HL-60/S4 treated with phorbol 12-myristate 13-acetate at 8.2 ng/mL for 4 days and 3 days (cell line): ENCODE measurements around the gene TREML4.

Source experiments
- in situ Hi-C: fragments of 300-500 bp; cut with MboI; formaldehyde crosslinking; loops from 2 replicates; pipeline ENCODE4 v1.15.0; 2022; ENCODE audit warnings: low sequenced_read_pairs

TREML4 gene

GRCh38 chr6:41247288-41247865, 19.2 kb downstream of the TREML4 start:
- in situ Hi-C loops = no loop called here

GRCh38 chr6:41247882-41248705, 19.9 kb downstream of the TREML4 start:
- in situ Hi-C loops = no loop called here

GRCh38 chr6:41252401-41253169, 24.4 kb downstream of the TREML4 start:
- in situ Hi-C loops = no loop called here

DNA sequence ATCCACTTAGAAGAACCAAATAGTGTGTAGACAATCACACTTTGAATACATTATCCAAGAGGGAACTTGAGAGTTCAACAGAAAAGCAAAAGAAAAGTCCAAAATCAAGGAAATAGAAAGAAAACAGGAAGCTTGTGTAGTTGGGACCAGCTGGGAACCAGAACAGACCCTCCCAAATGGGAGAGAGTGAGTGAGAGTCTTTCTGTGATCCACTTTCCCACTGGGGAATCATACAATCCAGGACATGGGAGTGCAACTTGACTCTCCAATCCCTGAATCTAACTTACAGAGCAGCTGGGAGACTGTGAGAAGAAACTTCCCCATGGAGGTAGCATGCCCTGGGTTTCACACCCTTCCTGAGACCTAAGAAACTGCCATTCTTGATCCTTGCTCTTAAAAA, 27.0 kb downstream of the TREML4 start:
- in situ Hi-C loops = no loop called here

DNA sequence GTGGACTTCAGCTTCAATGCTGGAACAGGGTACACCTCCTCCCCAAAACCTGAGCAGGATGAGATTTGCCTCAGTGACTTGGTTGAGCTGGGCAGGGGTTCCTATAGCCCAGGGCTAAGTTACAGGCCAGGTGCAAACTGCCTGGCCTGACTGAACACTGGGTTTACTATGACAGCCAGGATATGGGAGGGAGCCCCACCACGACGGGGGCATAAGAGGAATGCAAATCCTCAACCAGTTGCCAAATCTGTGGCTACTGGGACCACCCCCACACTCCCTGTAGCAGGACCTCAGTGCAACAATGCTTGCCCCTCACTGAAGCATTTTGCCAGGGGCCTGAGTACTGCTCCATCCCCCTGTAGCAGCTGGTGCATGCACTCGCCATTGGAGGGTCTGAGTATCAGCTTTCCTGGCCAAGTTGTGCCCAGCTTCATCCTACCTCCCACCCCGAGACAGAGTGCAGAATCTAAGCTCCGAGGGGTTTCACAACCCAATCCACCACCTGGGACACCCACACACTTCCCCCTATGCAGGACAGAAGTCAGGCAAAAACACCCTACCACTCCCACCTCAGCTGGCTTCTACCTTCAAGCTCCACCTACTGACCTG, 27.6 kb downstream of the TREML4 start:
- in situ Hi-C loops = no loop called here

DNA sequence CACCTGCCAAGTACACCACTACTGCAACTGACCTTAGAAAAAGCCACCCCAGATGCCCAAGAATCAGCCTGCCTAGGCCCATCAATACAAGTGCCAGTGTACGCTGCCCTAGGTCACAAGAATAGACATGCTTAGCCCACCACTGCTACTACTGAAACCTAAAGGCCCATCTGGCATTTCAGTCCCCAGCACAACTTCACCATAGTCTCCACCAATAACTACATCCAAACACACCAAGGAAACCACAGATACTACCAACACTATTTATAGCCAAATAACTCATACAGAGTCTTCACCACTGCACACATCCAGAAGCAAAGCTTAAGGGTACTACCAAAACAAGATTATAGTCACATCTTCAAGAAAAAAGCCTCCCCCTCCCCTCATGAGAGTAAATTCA, 28.2 kb downstream of the TREML4 start:
- in situ Hi-C loops = no loop called here

GRCh38 chr6:41257369-41258195, 29.4 kb downstream of the TREML4 start:
- in situ Hi-C loops = no loop called here

- in situ Hi-C loops = no loop called here
These were observed 30.0 kb downstream of the TREML4 start for GRCh38 chr6:41258196-41258493.

DNA sequence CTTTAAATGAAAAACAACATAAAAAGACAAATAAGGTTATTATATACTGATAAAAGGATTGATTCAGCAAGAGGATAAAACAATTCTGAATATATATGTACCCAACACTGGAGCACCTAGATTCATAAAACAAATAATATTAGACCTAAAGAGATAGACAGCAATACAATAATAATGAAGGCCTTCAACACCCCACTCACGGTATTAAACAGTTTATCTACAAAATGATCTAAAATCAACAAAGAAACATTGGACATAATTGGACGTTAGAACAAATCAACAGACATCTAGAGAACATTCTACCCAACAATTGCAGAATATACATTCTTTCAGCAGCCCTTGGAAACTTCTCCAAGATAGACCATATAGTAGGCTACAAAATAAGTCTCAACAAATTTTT, 34.3 kb downstream of the TREML4 start:
- in situ Hi-C loops = no loop called here

DNA sequence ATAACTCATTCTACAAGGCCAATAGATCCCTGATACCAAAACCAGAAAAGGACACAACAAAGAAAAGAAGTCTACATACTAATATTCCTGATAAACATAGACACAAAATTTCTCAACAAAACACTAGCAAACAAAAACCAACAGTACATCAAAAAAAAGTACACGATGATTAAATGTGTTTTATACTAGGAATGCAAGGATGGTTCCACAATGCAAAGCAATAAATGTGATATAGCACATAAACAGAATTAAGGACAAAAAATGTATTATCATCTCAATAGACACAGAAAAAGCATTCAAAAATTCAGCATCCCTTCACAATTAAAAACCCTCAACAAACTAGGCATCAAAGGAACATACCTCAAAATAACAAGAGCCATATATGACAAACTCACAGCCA, 35.1 kb downstream of the TREML4 start:
- in situ Hi-C loops = no loop called here

DNA sequence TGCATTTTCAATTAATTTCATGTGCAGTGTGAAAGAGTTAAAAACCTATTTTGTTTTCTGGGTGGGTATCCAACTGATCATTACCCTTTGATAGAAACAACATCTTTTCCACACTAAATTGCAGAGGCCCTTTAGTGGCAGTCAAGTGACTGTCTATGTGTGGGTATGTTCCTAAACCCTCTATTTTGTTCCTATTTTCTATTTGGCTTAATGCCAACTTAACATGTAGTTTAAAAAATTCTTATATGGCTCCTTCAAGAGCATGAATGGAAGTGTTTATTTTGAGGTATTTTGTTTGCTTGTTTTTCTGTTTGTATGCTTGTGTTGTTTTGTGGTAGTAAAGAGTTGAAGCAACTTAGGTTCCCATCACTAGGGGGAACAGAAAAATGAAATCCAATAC, 38.4 kb downstream of the TREML4 start:
- in situ Hi-C loops = no loop called here

- in situ Hi-C loops = no loop called here
These were observed 40.3 kb downstream of the TREML4 start for GRCh38 chr6:41268478-41268877.

DNA sequence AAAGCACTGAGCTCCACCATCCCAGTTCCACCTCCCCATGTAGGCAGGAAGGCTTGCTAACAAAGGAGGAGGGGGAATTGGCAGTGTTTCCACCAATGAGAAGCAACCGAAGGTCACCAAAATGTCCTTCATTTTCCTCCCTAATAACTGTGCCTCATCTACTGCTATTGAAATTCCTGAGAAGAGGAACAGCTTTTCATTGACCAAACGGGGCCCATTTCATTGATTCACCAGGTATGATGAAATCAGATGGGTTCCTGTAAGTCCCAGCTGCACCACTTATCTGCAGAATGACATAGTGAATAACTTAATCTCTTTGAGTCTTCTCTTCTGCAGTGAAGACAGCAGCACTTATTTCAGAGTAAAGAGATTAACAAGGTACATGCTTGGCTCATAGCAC, 41.0 kb downstream of the TREML4 start:
- in situ Hi-C loops = no loop called here

- in situ Hi-C loops = no loop called here
These were observed 41.6 kb downstream of the TREML4 start for GRCh38 chr6:41269716-41270115.

- in situ Hi-C loops = no loop called here
These were observed 43.8 kb downstream of the TREML4 start for GRCh38 chr6:41271901-41272395.

DNA sequence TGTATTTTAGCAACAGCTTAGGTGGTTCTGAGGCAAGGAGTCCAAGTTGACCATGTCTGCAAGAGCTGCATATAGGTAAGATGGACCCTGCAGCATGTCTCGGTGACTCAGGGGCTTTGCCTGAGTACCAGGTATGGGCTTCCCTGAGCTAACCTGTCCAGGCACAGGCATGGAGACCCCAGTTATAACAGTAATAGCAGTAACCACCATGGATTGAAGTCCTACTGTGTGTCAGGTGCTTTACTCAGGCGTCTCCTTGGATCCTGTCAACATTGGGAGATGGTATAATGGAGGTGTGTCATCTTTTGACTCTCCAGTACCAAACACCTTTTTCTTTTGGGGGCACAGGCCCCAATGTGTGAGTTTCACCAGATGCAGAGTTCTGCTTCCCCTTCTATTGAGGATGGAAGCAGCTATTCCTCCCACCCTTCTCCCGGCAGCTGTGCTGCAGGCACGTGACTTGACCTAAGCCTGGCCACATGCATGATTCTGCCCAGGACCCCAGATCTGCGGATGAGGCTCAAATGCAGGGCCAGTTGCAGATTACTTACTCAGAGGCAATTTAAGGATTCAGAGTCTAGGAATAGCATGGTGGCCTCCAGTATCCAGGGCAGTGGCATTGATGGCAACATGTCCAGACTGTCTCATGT, 44.6 kb downstream of the TREML4 start:
- in situ Hi-C loops = no loop called here

DNA sequence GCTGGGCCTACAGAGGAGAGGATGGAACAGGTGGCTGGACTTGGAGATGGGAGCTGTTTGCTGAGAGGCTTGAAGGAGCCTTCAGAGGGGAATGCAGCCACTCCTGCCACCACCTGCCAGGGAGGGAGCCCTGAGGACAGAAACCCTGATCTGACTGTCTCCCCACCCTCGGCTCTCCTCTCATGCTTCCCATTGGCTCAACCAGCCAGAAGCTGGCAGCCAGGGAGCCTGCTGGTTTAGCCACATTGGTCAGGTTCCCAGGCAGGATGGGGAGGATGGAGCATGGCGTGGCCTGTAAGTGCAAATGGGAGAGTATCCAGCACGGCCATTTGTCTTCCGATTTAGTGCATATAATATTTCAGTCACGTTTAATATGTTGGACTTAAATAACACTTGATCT, 45.6 kb downstream of the TREML4 start:
- in situ Hi-C loops = no loop called here

DNA sequence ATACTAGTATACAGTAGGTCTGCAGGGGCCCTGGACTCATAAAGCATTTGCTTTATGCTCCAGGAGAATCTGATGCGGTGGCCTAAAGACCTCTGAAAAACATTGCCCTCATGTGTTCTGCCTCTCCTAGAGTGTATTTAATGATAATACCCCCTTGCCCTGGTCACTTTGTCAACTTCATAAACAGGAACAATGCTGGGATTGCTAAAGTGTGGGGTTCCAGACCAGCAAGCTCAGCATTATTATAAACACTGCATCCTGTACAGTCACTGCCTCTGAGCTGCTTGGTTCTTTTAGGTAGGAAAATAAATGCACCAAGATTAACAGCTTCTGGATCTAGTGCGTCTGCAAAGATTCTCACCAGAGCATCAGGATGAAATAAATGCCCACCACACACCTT, 46.1 kb downstream of the TREML4 start:
- in situ Hi-C loops = no loop called here

DNA sequence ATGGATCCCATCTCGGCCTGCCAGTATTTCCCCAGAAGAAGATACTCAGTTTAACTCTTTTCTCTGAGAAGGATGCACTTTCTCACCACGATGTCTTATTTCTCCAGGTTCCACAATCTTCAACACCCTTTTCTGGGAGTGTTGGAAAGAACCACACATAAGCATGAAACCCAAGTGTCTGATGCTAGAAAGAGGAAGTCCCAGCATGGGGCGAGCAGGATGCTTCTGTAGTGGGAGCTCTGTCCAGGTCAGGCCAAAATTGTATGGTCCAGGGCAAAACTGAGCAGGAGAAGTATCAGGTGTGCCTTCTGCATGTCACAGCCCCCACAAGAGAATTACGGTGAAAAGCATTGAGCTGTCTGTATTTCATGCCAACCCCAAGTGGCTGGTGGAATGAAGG, 47.3 kb downstream of the TREML4 start:
- in situ Hi-C loops = no loop called here

- in situ Hi-C loops = no loop called here
These were observed 49.5 kb downstream of the TREML4 start for GRCh38 chr6:41277605-41278004.
